Measurements from ENCODE around the gene MZF1. TPM values are rescaled to one million over a fixed set of nuclear protein-coding genes. Genes with fewer than 3 reads are reported as not detected.
A peak's percentile ranks its signal among the peaks of the same experiment; 100 is the strongest.

Gene MZF1
- total and polyA plus RNA-seq, 2 experiments from 2014 or later, result 10.2 to 21.8 TPM

DNA sequence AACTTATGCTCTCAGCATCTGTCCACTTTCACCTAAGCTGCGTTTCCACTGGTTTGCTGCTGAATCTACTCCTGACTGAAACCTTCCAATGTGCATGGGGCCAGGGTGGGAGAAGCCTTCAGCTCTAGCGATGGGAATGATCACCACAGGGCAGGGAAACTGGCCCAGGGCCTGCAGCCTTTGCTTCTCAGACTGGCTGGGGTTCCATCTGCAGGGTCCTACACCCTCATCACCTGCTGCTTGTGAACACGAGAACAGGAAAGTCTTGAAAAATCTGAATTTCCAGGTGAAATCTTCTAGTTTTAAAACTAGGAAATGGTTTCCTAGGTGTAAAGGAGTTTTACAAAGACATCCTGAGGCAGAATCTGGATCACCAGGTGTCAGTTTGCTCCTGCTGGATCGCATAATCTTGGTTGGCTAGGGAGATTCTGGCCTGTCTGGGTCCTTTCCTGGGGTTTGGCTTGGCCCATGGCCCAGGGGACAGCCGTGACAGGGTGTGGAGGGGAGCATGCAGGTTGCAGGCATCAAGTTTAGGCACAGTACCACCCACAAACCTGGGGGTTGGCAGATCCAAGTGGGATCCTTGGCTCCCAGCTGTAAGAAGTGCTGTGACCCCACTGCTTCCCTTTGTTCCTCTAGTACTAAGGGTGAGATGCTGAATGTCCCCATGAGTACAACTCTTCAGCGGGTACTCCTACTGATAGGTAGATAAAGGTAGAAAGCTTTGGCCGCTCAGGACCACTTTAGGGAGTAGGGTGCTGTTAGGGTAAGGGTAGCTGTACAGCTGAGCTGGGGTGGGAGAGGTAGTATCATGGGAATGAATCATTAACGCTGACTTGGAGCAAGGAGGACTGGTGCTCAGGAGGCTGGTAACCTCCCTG is 12.9 kb downstream of the MZF1 start:
- Histone ChIP-seq H3K79me2 (replicated peaks; ENCODE audit: insufficient read depth) (peaks cover 20% of the 10 kb centered on the region), H3K4me1 (ENCODE audit: insufficient read depth) (peaks cover 17% of the 10 kb centered on the region), H3K4me3 (peak overlapping the region; percentile 84), H2AFZ (no peak overlapping the region), H3K27me3 (ENCODE audit: insufficient read depth) (peaks cover 48% of the 10 kb centered on the region), H3K27ac (ENCODE audit: low read depth) (peak overlapping the region; percentile 60; the same call in 1 of the 2 replicates), H3K9me2 (ENCODE audit: insufficient read depth) (peaks cover 5% of the 10 kb centered on the region; the same call in 1 of the 2 replicates), H3F3A (replicated peaks; ENCODE audit: low read depth) (peaks cover 37% of the 10 kb centered on the region), H3K36me3 (ENCODE audit: insufficient read depth) (0 out of 2 replicates have a peak, but pooled peaks cover 2% of the 10 kb centered on the region), H4K20me1 (replicated peaks; ENCODE audit: insufficient read depth) (no peaks in the 10 kb centered on the region; the same call in 1 of the 2 replicates), H3K4me2 (peak overlapping the region; percentile 88)
- Mint-ChIP-seq H3K27me3 (ENCODE audit: insufficient read depth, low read depth, poor library complexity) (peaks cover 57% of the 10 kb centered on the region), H3K27ac (peak overlapping the region; percentile 100), H3K4me1 (peaks cover 40% of the 10 kb centered on the region), H3K36me3 (ENCODE audit: low read depth) (peaks cover 40% of the 10 kb centered on the region), H3K9me3 (no peaks in the 10 kb centered on the region), H3K4me3 (peak overlapping the region; percentile 97)
- ATAC-seq (no peak), DNase-seq (ENCODE audit: low spot score) (no peak)
- TF ChIP-seq STAT1 (IDR thresholded peaks at IDR 0.05; ENCODE audit: unreplicated experiment) (no peak), EZH2phosphoT487 (IDR thresholded peaks at IDR 0.05; ENCODE audit: unreplicated experiment) (no peak), ZNF114 (CRISPR knock-in tag; IDR thresholded peaks at IDR 0.05) (no peak)
- TF ChIP-seq, protein P1, sequence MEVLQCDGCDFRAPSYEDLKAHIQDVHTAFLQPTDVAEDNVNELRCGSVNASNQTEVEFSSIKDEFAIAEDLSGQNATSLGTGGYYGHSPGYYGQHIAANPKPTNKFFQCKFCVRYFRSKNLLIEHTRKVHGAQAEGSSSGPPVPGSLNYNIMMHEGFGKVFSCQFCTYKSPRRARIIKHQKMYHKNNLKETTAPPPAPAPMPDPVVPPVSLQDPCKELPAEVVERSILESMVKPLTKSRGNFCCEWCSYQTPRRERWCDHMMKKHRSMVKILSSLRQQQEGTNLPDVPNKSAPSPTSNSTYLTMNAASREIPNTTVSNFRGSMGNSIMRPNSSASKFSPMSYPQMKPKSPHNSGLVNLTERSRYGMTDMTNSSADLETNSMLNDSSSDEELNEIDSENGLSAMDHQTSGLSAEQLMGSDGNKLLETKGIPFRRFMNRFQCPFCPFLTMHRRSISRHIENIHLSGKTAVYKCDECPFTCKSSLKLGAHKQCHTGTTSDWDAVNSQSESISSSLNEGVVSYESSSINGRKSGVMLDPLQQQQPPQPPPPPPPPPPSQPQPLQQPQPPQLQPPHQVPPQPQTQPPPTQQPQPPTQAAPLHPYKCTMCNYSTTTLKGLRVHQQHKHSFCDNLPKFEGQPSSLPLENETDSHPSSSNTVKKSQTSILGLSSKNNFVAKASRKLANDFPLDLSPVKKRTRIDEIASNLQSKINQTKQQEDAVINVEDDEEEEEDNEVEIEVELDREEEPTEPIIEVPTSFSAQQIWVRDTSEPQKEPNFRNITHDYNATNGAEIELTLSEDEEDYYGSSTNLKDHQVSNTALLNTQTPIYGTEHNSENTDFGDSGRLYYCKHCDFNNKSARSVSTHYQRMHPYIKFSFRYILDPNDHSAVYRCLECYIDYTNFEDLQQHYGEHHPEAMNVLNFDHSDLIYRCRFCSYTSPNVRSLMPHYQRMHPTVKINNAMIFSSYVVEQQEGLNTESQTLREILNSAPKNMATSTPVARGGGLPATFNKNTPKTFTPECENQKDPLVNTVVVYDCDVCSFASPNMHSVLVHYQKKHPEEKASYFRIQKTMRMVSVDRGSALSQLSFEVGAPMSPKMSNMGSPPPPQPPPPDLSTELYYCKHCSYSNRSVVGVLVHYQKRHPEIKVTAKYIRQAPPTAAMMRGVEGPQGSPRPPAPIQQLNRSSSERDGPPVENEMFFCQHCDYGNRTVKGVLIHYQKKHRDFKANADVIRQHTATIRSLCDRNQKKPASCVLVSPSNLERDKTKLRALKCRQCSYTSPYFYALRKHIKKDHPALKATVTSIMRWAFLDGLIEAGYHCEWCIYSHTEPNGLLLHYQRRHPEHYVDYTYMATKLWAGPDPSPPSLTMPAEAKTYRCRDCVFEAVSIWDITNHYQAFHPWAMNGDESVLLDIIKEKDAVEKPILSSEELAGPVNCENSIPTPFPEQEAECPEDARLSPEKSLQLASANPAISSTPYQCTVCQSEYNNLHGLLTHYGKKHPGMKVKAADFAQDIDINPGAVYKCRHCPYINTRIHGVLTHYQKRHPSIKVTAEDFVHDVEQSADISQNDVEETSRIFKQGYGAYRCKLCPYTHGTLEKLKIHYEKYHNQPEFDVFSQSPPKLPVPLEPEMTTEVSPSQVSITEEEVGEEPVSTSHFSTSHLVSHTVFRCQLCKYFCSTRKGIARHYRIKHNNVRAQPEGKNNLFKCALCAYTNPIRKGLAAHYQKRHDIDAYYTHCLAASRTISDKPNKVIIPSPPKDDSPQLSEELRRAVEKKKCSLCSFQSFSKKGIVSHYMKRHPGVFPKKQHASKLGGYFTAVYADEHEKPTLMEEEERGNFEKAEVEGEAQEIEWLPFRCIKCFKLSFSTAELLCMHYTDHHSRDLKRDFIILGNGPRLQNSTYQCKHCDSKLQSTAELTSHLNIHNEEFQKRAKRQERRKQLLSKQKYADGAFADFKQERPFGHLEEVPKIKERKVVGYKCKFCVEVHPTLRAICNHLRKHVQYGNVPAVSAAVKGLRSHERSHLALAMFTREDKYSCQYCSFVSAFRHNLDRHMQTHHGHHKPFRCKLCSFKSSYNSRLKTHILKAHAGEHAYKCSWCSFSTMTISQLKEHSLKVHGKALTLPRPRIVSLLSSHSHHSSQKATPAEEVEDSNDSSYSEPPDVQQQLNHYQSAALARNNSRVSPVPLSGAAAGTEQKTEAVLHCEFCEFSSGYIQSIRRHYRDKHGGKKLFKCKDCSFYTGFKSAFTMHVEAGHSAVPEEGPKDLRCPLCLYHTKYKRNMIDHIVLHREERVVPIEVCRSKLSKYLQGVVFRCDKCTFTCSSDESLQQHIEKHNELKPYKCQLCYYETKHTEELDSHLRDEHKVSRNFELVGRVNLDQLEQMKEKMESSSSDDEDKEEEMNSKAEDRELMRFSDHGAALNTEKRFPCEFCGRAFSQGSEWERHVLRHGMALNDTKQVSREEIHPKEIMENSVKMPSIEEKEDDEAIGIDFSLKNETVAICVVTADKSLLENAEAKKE (CRISPR knock-in tag; IDR thresholded peaks at IDR 0.05), result no peak
